GM18951 (cell line): ENCODE data around the gene CLSTN3.
A peak's percentile ranks its signal among the peaks of the same experiment; 100 is the strongest.

ENCODE experiments used
- POLR2A ChIP-seq: IDR thresholded peaks from 4 replicates; pipeline ENCODE4 v1.6.1; 2011; ENCODE audit warnings: mild to moderate bottlenecking; ENCODE audit not compliant: insufficient read length, insufficient read depth; ENCODE audit errors: extremely low read depth
- in situ Hi-C: fragments of 300-500 bp; cut with MboI; formaldehyde crosslinking; loops from one replicate; pipeline ENCODE4 v1.12.0; 2022; ENCODE audit warnings: low sequenced_read_pairs, mixed read lengths, inconsistent platforms; ENCODE audit not compliant: unreplicated experiment

CLSTN3 gene

DNA sequence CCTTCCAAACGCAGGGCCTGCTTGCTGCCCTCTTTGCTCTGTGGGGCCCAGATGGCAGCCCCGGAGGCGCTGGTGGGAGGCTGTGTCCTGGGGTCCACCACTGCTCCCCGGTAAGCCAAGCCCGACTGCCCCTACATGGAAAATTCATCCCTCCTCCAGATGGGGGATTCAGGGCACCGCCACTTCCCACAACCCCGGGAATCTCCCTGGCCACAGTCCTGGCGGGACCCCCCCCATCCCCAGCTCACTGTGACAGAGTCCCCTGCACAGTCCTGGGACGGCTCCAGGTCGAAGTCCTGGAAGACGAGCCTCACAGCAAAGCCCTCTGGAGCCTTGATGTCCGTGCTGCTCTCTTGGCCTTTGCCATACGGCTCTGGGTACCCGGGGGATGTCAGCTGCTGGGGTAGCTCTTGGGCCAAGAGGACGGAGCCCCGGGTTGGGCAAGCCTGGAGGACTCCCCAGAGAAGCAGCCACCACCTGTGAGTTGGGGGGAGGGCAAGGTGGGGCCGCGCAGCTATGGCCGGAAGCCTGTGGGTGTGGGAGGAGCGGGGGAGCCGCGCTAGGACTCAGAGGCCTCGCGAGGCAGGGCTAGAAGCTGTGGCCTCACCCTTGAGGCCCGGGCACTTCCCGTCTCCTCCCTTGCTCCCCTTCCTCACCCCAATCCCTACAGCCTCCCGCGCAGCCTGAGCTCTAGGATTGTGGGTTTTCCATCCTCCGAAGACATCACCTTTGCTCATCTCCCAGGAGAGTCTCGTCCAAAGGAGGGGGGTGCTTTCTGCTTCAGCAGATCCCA is 22.0 kb upstream of the CLSTN3 start:
- TF ChIP-seq POLR2A: peak; percentile 95
- in situ Hi-C loops: loop anchor here (10.0 kb wide), 1 partner anchor 163 kb away; the partner anchor contains the start of genes C12orf57 and RNU7-1

DNA sequence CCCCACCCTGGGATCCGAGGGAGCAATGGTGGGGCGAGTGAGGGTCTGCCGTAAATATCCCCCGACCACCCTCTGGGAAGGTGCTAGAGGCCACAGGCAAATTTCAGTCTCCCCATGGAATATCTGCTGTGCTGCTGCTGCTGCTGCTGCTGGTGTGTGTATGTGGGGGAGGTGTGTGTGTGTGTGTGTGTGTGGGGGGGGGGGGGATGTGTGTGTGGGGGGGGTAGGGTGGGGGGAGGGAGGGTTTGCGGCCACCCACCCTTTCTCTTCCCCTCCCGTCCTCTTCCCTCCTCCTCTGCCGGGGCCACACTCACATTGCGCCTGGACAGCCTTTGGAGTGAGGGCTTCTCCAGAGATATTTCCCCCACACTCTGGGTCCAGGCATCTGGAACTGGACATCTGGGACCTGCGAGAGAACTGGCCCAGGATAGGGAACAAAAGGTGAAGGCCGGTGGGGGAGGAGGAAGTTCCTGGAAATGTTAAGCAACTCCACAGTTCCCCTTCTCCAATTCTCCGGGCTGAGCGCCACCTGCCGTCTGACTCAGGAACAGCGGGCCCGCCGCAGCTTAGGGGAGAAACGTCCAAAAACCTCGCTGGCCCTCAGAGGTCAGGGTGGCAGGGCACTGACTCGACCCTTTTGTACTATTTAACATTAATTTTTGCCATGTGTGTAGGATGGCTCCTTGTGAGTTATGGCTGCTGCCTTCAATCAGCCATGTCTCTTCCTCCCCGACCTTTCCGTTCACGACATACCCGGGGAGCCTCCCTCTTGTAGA is 21.2 kb upstream of the CLSTN3 start, which contains the start of gene C1RL:
Gene C1RL (minus strand): TSS at position 419 of the 776 bp plus-strand sequence. CDS start 34 bp downstream, at position 385.
- peak; percentile 16 for TF ChIP-seq POLR2A
- in situ Hi-C loops: loop anchor here (10.0 kb wide), 1 partner anchor 164 kb away; the partner anchor contains the start of genes C12orf57 and RNU7-1

DNA sequence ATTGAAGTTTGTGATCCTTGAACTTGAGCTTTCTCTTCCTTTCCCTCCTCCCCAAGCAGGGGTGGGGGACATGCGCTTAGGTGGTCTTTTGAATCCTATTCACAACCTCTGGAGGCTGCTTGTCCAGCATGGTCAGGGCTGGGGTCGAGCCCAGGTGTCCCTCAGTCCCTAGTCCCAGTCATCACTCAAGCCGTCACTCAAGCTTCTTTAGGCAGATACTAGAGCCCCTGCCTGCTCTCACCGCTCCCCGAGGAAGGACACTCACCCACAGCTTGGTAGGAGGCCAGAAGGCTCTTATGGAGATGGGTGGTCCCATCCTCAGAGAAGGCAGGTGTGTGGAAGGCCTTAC is 20.6 kb upstream of the CLSTN3 start:
- in situ Hi-C loops: loop anchor here (10.0 kb wide), 1 partner anchor 165 kb away; the partner anchor contains the start of genes C12orf57 and RNU7-1
- TF ChIP-seq POLR2A: no peak

DNA sequence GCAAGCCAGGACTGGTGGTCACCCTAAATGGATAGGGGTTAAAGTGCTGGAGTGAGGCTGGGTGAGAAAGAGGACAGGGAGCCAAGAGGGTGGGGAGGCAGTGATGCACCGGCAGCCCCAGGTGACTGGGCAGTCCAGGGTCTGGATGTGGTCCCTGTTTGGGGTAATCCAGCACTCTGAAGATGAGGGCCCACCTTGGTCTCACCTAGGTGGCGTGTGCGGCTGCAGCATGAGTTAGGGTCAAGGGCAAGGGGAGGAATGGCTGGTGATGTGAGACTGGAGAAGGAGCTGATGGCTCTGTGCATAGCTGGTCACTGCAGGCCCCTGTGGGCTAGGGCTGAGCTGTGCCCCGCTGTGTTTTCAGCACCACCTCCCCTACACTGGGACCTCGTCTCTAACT is 19.5 kb upstream of the CLSTN3 start:
- TF ChIP-seq POLR2A: no peak
- in situ Hi-C loops: no loop called here

DNA sequence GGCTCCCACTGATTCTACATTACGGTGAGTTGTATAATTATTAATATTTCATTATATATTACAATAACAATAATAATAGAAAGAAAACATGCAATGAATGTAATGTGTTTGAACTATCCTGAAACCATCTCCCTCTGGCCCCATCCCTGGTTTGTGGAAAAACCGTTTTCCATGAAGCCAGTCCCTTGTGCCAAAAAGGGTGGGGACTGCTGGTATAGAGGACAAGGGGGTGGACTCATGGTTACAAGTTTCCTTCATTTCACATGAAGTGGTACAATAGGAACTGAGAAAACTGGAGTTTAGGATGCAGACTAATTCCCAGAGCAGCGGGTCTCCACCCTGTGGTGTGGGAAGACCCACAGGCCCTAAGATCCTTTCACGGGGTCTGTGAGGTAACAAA is 18.1 kb upstream of the CLSTN3 start:
- in situ Hi-C loops: no loop called here

DNA sequence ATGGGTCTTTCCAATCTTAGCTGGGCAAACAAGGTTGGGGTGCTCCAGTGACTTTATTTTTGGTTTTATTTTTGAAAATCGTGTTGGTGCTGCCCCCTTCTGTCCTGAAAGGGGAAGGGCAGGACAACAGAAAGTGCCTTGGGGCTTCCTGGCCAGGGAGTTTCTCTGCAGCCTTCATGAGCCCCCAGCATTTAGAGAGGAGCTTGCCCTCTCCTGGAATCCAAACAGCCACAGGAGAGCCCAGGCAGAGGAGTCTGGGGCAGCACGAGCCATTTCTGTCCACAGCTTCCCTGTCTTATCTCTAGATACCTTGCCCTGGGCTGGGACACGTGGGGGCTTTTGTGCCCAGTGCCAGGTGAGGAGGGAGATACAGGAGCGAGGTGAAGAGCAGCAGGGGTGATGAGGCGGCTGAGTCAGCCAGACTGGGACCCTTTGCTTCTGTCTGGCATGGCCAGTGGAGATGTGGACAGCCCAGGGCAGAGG is 16.7 kb upstream of the CLSTN3 start:
- in situ Hi-C loops: no loop called here
- TF ChIP-seq POLR2A: no peak

More for the DNA sequence above, 18.1 kb upstream of the CLSTN3 start:
- TF ChIP-seq POLR2A: no peak

DNA sequence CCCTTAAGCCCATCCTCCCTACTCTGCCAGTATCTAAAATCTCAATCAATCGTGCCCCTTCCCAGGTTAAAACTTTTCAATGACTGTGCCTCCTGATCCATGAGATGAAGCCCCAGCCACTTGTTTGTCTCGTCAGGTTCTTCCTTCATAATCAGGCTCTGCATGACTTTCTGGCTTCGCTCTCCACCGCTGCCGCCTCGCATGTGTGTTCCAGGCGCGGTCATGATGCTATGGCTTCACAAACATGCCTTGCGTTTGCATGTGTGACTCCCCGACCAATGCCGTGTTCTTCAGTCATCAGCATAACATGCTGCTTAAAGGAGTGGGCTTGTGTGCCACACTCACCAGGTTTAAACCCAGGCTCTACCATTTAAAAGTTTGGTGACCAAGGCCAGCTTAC is 16.2 kb upstream of the CLSTN3 start:
- no peak for TF ChIP-seq POLR2A
- in situ Hi-C loops: no loop called here

DNA sequence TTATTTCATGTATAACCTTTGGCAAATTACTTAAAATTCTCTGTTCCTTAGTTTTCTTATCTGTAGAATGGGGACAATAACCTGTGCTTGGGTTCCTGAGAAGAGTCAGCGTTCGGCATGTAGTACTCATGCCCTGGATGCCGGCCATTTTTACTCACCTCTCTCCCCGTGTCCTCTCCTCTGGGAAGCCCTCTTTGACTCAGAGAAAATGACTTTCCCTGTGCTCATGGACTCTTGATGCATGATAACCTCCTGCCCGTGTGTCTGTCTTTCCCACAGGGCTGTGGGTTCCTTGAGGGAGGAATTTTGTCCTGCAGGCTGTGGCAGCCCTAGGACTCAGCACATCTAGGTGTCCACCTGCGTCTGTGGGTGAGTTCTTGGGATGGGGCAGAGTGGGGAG is 15.3 kb upstream of the CLSTN3 start:
- in situ Hi-C loops: no loop called here
- TF ChIP-seq POLR2A: no peak

DNA sequence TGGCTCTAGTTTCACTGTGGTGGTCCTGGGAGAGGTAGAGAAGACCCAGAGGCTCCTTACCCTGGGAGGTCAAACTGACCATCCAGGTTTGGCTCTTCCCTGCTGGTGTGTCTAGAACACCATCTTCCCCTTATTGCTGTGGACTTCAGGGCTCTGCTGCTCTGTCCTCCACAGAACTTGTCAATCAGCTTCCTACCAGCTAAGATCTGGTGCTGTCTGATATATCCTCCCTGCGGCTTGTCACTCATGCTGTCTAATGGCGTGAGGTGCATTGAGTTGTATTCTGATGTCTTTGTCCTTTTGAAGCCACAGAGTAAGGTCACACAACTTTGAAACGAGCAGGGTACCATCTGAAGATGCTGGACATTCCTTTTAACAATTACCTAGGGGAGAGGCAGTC is 14.0 kb upstream of the CLSTN3 start:
- no peak for TF ChIP-seq POLR2A
- in situ Hi-C loops: no loop called here

DNA sequence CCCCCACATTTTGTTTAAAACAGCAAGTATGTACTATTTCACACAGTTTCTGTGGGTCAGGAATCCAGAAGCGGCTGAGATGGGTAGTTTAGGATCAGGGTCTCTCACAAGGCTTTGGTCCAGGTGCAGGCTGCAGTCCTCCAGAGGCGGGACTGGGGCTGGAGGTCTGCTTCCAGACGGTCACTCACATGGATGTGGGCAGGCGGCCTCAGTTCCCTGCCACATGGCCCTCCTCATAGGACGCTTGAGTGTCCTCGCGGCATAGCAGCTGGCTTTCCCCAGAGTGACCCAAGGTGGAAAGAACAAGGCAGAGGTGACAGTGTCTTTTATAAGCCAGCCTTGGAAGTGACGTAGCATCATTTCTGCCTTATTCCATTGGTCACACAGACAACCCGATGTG is 13.3 kb upstream of the CLSTN3 start:
- TF ChIP-seq POLR2A: no peak
- in situ Hi-C loops: no loop called here

DNA sequence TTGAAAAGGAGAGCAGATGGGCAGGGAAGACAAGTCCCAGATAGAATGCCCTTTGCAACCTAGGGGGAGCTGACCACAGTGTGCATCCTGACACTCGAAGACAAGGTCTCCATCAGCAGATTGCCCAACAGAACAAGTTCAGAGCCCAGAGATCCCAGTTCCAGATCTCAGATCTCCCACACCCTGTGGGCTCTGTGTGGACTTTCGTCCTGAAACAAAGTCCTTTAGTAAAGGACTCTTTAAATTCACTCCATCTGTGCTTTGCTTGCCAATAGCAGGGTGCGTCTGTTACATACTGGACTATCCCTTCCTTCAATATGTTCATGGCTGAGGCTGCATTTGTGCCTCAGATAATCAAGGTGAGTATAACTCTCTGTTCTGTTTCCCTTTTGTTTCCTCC is 12.5 kb upstream of the CLSTN3 start:
- in situ Hi-C loops: no loop called here
- TF ChIP-seq POLR2A: no peak

DNA sequence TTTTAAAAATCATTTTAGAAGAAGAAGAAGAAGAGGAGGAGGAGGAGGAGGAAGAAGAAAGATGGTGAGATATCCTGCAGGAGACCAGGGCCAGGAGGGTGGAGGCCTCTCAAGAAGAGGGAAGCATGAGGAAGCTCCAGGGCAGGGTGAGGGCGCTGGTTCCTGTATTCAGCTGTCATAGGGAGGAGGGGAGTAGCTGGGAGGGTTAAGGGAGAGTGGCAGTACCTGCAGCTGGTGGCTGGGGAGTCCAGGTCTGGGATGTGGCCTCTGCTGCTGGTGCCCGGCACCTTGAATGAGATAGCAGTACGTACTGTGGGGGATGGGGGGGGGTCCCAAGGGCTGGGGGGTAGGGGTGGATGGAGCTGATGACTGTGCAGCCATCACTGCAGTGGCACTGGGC is 11.3 kb upstream of the CLSTN3 start:
- no peak for TF ChIP-seq POLR2A
- in situ Hi-C loops: no loop called here

DNA sequence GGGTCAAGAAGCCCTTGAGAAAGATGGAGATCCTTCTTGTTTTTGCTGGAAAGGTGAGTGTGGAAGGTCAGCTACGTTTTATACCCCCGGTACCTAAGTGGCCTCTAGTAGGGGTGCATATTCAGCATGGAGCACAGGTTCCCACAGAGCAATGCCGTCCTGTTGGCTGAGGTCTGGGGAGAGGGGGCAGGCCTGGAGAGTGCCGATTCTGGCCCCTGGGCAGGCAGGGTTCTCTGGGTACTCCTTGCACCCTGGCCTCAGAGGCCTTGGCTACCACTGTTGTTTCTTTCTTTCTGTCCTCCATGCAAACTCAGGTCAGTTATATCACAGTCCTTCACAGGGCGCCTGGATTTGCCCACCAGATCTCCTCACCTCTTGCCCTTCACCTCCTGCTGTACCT is 10.0 kb upstream of the CLSTN3 start:
- in situ Hi-C loops: no loop called here
- TF ChIP-seq POLR2A: no peak
